ENCODE data around the gene ARL16.

GRCh38 chr17:81700353-81701287 is 17.0 kb upstream of the ARL16 start:
- no peak for TF ChIP-seq CTCF (conservative IDR thresholded peaks at IDR 0.05)
- no peak for TF ChIP-seq ZFX (IDR thresholded peaks at IDR 0.05)

Measured in C4-2B (cell line).